IPS DF 4.7 (cell line): ENCODE measurements around the gene HOXD9.

Source experiments
- DNase-seq: peaks from one replicate; pipeline ENCODE4 v3.0.0-alpha.2; 2013; ENCODE audit warnings: low spot score; ENCODE audit errors: extremely low read depth

Gene HOXD9

DNA sequence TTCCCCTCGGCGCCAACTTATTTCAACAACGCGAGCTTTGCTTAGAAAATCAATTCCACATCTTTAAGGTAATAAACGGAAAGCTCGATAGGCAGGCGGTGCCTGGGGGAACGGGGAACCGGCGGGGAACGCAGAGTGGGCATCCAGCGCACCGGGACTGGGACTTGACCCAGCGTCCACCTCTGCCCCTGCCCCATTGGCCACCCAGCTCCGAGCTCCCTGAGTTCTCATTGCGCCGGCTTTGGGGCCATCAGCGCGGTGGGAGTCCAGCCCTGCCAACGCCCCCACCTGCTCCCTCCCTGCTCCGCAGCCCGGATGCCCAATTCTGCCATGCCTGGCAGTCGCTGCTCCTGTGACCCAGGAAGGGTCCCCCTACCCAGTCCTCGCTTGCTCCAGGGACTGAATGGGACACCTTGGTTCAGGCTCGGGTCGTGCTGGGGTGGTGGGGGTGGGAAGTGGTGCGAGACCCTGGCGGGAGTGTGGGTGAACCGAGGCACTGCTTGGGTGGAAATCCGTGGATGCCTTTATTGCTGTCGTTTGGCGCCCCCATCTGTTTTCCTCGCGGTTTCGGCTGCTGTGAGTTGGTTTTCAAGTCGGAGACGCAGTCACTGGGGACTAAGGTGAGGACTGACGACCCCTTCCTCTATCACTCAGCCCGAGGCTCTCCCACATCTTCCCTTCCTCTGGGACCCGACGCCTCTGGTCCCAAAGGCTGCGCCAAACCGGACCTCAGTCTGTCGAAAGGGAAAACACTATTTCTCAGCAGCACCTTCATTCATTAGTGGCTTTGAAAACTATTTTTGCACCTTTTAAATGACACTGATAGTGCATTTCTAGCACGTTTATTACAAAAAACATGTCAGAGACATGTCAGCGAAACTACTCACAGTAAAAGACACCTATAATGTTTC, 36.4 kb upstream of the HOXD9 start:
- no peak for DNase-seq

- DNase-seq = no peak
Observed at GRCh38 chr2:176087330-176088047, 35.0 kb upstream of the HOXD9 start.

DNA sequence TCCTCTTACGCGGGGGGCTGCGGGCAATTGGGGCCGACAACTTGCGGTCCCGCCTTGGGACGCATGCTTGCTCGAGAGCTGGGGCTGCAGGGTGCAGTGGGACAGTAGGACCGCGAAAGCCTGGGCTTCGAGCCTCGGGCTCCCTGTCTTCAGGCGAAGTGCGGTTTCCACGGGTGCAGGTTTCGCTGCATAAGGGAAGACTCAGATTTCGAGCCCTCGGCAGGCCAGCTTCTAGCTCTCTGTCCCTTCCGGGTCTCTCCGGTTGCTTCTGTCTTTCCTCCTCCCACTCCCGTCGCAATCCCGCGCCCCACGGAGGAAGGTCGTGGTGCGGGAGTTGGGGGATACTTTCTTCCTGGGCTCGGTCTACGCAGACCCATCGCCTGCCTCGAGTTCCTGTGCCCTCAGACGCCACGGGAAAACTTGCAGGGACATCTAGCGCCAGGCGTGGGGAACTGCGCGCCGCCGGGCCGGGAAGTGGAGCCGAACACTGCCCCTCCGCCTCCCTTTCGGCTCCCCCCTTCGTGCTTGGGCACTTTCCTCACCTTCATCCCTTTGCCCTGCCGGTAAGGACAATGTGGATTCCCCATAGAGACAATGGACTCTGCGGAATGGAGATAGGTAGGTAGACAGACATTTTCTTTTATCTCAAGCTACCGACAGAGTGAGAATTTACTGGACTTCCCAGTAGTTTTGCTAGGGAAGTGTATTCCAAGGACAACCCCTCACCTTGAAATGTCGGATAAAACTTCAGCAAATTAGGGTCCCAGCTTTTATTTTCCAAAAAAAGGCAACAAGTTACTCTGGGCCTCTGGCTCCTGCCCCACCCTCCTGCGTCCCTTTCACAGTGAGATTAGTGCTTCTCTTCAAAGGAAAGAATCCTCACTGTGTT, 34.2 kb upstream of the HOXD9 start:
- DNase-seq = no peak

GRCh38 chr2:176088937-176089842, 33.3 kb upstream of the HOXD9 start:
- no peak for DNase-seq

- no peak for DNase-seq
Observed at GRCh38 chr2:176089843-176090395, 32.6 kb upstream of the HOXD9 start.

- DNase-seq = no peak
Observed at GRCh38 chr2:176090862-176091261, 31.7 kb upstream of the HOXD9 start.

DNA sequence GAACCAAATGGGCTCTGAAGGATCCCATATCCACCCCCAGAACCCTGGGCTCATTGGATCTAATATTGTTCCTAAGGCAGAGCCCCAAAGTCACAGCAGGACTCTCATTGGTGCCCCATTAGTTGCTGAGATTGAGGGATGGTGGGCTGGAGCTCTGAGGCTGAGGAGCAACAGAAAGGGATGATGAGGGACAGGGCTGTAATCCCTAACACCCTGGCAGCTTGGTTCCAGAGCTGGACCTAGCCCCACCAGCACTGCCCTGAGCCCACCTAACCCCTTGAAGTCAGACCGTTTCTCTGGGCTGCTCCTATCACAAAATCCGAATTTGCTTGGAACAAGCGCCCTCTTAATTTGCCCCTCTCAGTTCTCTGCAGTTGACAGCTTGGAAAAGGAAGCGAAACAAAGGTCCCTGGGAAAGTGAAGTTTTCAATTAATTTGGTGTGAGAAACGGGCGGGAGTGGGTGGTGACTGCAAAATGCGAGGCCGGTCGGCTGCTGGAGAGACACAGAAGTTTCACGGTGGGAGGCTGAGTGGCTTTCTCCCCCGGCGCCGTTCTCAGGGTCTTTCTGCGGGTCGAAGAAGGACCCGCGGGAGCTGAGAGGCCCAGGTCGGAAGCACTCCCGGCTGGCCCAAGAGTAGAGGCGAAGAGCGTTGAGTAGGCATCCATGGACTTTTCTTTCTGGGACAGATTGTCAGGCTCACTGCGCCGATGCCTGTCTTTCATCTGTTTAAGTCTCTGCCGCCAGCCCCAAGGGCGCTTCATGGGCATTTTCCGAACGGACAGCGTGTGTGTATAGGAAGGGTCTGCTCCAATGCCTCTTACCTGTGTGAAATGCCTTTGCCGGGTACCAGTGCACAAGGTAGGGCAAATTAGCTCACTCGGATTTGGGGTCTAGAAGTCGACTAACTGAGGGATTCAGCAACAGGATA, 30.9 kb upstream of the HOXD9 start:
- DNase-seq = no peak

- DNase-seq = no peak
Observed at GRCh38 chr2:176092270-176093144, 30.0 kb upstream of the HOXD9 start, which contains the start of gene HOXD13. HOXD13 (plus strand) TSS chr2:176092721; CDS start chr2:176092891, 170 bp downstream.

GRCh38 chr2:176093145-176093897, 29.2 kb upstream of the HOXD9 start:
- DNase-seq = no peak

GRCh38 chr2:176093898-176094249, 28.6 kb upstream of the HOXD9 start:
- no peak for DNase-seq

- DNase-seq = no peak
Observed at GRCh38 chr2:176094349-176094748, 28.2 kb upstream of the HOXD9 start.

- no peak for DNase-seq
Observed at GRCh38 chr2:176095421-176095820, 27.1 kb upstream of the HOXD9 start.

DNA sequence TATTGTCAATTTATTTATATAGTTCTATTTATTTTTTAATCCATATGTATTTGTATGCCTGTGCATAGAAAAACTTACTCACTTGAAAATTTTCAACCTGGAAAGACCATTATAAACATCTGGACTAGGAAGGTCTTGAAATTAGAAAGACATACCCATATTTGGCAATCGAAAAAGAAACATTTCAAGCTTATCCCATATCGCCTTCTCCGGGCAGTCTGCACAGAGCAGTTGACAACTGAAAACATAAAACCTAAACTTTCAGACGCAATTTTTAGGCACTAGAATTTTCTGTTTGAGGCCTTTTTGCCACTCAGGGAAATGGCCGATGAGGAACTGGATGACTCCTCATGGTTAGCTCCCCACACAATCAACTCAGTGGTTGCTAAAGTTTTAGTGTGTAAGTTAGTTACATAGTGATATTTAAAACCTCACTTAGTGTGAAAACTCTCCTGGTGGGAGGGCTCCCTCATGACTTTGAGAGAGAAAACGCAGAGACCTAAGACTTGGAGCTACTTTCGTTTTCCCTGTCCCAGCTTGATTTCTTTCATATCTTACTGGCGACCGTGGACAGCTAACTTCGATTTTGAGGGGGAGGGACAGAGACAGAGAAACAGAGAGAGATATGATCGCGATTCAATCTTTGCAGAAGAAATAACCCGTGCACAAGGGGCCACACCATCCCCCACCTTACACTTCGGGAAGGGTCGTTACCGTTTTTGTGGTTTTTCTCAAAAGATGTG, 26.1 kb upstream of the HOXD9 start:
- no peak for DNase-seq

DNA sequence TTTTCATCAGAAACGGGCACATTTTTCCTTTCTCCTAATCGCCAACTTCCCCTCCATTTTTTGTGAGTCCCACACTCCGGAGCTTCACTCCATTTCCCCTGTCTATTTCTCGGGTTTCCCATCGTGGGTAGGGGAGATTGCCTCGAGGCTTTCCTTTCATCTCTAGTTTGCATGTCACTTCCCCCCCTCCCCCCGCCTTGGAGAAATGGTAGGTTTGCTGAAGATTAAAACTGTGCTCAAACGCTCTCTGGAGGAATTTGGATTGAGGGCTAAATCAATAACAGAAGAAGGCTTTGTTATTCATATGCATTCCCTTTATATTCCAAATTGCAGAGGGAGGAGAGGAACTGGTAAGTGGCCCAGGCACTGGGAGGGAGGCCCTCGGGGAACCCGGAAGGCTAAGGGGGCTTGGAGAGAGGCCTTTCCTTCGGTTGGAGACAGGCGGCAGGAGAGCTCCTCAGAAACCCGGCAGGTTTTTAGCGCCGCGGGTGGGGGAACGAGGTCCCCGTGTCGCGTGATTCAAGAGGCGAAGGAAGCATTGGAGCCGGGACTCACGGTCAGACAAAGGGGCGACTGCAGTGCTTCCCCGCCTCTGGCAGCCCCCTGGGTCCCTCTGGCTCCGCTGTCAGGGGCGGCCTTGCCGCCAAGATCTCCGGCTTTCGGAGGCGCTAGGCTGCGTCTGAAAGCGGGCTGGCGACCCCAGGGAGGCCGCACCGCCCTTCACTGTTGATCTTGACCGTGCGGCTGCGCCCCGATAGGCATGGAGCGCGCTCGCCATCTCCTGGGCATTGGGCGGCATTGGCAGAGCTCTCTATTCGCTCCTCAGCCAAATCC, 25.3 kb upstream of the HOXD9 start:
- DNase-seq = no peak

GRCh38 chr2:176097820-176098365, 24.6 kb upstream of the HOXD9 start:
- no peak for DNase-seq
